Smooth muscle cell of the brain vasculature (primary cell): ENCODE data around the gene PLD6.

Experiments used
- DNase-seq: peaks from one replicate; pipeline ENCODE4 v3.0.0-alpha.2; 2012; ENCODE audit warnings: low read depth, low spot score

The PLD6 gene

GRCh38 chr17:17227608-17228520, 21.7 kb upstream of the PLD6 start:
- no peak for DNase-seq

GRCh38 chr17:17226451-17227265, 20.5 kb upstream of the PLD6 start:
- no peak for DNase-seq

GRCh38 chr17:17225901-17226300, 19.8 kb upstream of the PLD6 start:
- DNase-seq, result no peak

- DNase-seq, result no peak
Observed at GRCh38 chr17:17224137-17224536, 18.0 kb upstream of the PLD6 start.

- DNase-seq, result no peak
Observed at GRCh38 chr17:17223736-17224135, 17.6 kb upstream of the PLD6 start.

GRCh38 chr17:17221329-17221728, 15.2 kb upstream of the PLD6 start:
- no peak for DNase-seq

- DNase-seq, result no peak
Observed at GRCh38 chr17:17220529-17220928, 14.4 kb upstream of the PLD6 start.

- DNase-seq, result no peak
Observed at GRCh38 chr17:17217995-17218394, 11.9 kb upstream of the PLD6 start.

- no peak for DNase-seq
Observed at GRCh38 chr17:17216776-17217175, 10.6 kb upstream of the PLD6 start.

- no peak for DNase-seq
Observed at GRCh38 chr17:17216236-17216635, 10.1 kb upstream of the PLD6 start.

- no peak for DNase-seq
Observed at GRCh38 chr17:17215575-17215974, 9.4 kb upstream of the PLD6 start.

GRCh38 chr17:17214646-17215436, 8.7 kb upstream of the PLD6 start:
- no peak for DNase-seq

GRCh38 chr17:17213775-17214174, 7.6 kb upstream of the PLD6 start:
- DNase-seq, result no peak

GRCh38 chr17:17207998-17208397, 1.9 kb upstream of the PLD6 start:
- no peak for DNase-seq

GRCh38 chr17:17206913-17207335, 791 bp upstream of the PLD6 start:
- DNase-seq, result no peak

- DNase-seq, result no peak
Observed at GRCh38 chr17:17205368-17206123, 587 bp downstream of the PLD6 start.

GRCh38 chr17:17204635-17205231, 1.4 kb downstream of the PLD6 start:
- DNase-seq, result no peak

GRCh38 chr17:17204041-17204591, 2.0 kb downstream of the PLD6 start:
- DNase-seq, result no peak

GRCh38 chr17:17203173-17203730, 2.9 kb downstream of the PLD6 start:
- no peak for DNase-seq

- DNase-seq, result no peak
Observed at GRCh38 chr17:17201907-17202306, 4.2 kb downstream of the PLD6 start.
